Stimulated activated CD4-positive, alpha-beta T cell treated with anti-CD3 and anti-CD28 coated beads, Interleukin-1b, Interleukin-23, amount 100 ng/mL, for 4 hours (primary cell): ENCODE results near the gene KIF3A.
"Not testable (repeated sequence)": the region's sequence is repeated elsewhere in the genome, so short reads cannot be mapped to it uniquely, and the experiment has no call there.

Experiments used
- DNase-seq, 2 donors: peaks; one replicate each; pipeline ENCODE4 v3.0.0-alpha.2; 2020; ENCODE audit warnings: low read depth in 2 of 2

The KIF3A gene

GRCh38 chr5:132718544-132719312 lies 18.6 kb downstream of the KIF3A start:
- no peak for DNase-seq

- DNase-seq, result no peak
These were observed 22.7 kb downstream of the KIF3A start for GRCh38 chr5:132714456-132715307.

- no peak for DNase-seq
These were observed 28.7 kb downstream of the KIF3A start for GRCh38 chr5:132708645-132709044.

- no peak for DNase-seq
These were observed 32.5 kb downstream of the KIF3A start for GRCh38 chr5:132704875-132705274.

- DNase-seq, result no peak
These were observed 41.4 kb downstream of the KIF3A start for GRCh38 chr5:132695956-132696355.

- DNase-seq, result no peak
These were observed 44.7 kb downstream of the KIF3A start for GRCh38 chr5:132692632-132692967.

- not testable (repeated sequence) for DNase-seq
These were observed 45.4 kb downstream of the KIF3A start for GRCh38 chr5:132691755-132692631.

- DNase-seq, result no peak
These were observed 47.2 kb downstream of the KIF3A start for GRCh38 chr5:132690156-132690555.

GRCh38 chr5:132689513-132689912 lies 47.8 kb downstream of the KIF3A start:
- no peak for DNase-seq

GRCh38 chr5:132688536-132689339 lies 48.6 kb downstream of the KIF3A start:
- DNase-seq, result no peak

GRCh38 chr5:132687995-132688394 lies 49.4 kb downstream of the KIF3A start:
- DNase-seq, result no peak

- DNase-seq, result no peak
These were observed 51.2 kb downstream of the KIF3A start for GRCh38 chr5:132686193-132686592.

GRCh38 chr5:132684922-132685720 lies 52.2 kb downstream of the KIF3A start:
- no peak for DNase-seq

GRCh38 chr5:132684491-132684890 lies 52.9 kb downstream of the KIF3A start:
- DNase-seq, result no peak

GRCh38 chr5:132681983-132682382 lies 55.4 kb downstream of the KIF3A start:
- no peak for DNase-seq

- no peak for DNase-seq
These were observed 55.9 kb downstream of the KIF3A start for GRCh38 chr5:132681476-132681831.

- DNase-seq, result no peak
These were observed 56.4 kb downstream of the KIF3A start for GRCh38 chr5:132680780-132681475.

GRCh38 chr5:132679717-132680380 lies 57.5 kb downstream of the KIF3A start:
- no peak for DNase-seq

GRCh38 chr5:132679166-132679565 lies 58.2 kb downstream of the KIF3A start:
- DNase-seq, result no peak
